CD8-positive, alpha-beta memory T cell (primary cell): ENCODE results near the gene ZNF148. TPM values are rescaled to one million over a fixed set of nuclear protein-coding genes. Genes with fewer than 3 reads are reported as not detected.

ENCODE experiments used
- CTCF ChIA-PET: fragments of 350-600 bp; sonication (Branson Sonifier 250); formaldehyde crosslinking; loops from one replicate; lab custom pipeline; 2021; ENCODE audit warnings: antibody characterized with exemption; lab: Charles Lee
- POLR2A ChIA-PET: fragments of 350-600 bp; sonication (Branson Sonifier 250); formaldehyde crosslinking; loops from one replicate; lab custom pipeline; 2021; ENCODE audit warnings: antibody characterized with exemption; lab: Charles Lee
- DNase-seq, 5 donors: peaks; one replicate each; pipeline versions ENCODE4 v3.0.0 to v3.0.0-alpha.2; 2020 to 2022; ENCODE audit warnings: mixed read lengths in 1 of 5
- H3K27ac ChIP-seq: one replicate; pipeline ENCODE4 v1.7.0; 2013; ENCODE audit warnings: low read depth, mild to moderate bottlenecking, low read length, moderate library complexity
- H3K27me3 ChIP-seq: 2 replicates; pipeline ENCODE4 v1.7.0; 2013; ENCODE audit warnings: low read length, mild to moderate bottlenecking; ENCODE audit not compliant: insufficient read depth, poor library complexity, severe bottlenecking
- H3K36me3 ChIP-seq: 2 replicates; pipeline ENCODE4 v1.7.0; 2013; ENCODE audit warnings: mild to moderate bottlenecking, low read length, moderate library complexity; ENCODE audit not compliant: insufficient read depth
- H3K4me1 ChIP-seq: 2 replicates; pipeline ENCODE4 v1.7.0; 2013; ENCODE audit warnings: mild to moderate bottlenecking, low read length, moderate library complexity; ENCODE audit not compliant: insufficient read depth
- H3K4me3 ChIP-seq: 2 replicates; pipeline ENCODE4 v1.7.0; 2013; ENCODE audit warnings: mild to moderate bottlenecking, low read length
- H3K9me3 ChIP-seq: 2 replicates; pipeline ENCODE4 v1.7.0; 2013; ENCODE audit warnings: mild to moderate bottlenecking, low read length
- H3K27ac Mint-ChIP-seq, 8 donors: one replicate each; pipeline ENCODE4 v1.8.0; 2020 to 2021; ENCODE audit warnings: mixed read lengths in 8 of 8, mild to moderate bottlenecking in 6 of 8, inconsistent platforms in 3 of 8, moderate library complexity in 3 of 8
- H3K27me3 Mint-ChIP-seq, 2 donors: one replicate each; pipeline ENCODE4 v1.8.0; 2020 to 2021; ENCODE audit warnings: mixed read lengths in 2 of 2, mild to moderate bottlenecking in 1 of 2, moderate library complexity in 1 of 2
- H3K36me3 Mint-ChIP-seq, 3 donors: one replicate each; pipeline ENCODE4 v1.8.0; 2020 to 2021; ENCODE audit warnings: mixed read lengths in 3 of 3, inconsistent platforms in 1 of 3, mild to moderate bottlenecking in 1 of 3
- H3K4me1 Mint-ChIP-seq, 3 donors: one replicate each; pipeline ENCODE4 v1.8.0; 2020 to 2021; ENCODE audit warnings: mixed read lengths in 3 of 3, inconsistent platforms in 1 of 3, mild to moderate bottlenecking in 1 of 3
- H3K4me3 Mint-ChIP-seq, 7 donors: one replicate each; pipeline ENCODE4 v1.8.0; 2020 to 2021; ENCODE audit warnings: mixed read lengths in 7 of 7, mild to moderate bottlenecking in 6 of 7, moderate library complexity in 4 of 7, inconsistent platforms in 2 of 7
- H3K9me3 Mint-ChIP-seq, 5 donors: one replicate each; pipeline ENCODE4 v1.8.0; 2020 to 2022; ENCODE audit warnings: mixed read lengths in 5 of 5, mild to moderate bottlenecking in 3 of 5, moderate library complexity in 2 of 5, inconsistent platforms in 1 of 5
- polyA plus RNA-seq: library from polyadenylated mRNA; unstranded; fragments of 300-500 nt; fragmentation: Illumina TruSeq; gene quantifications from one replicate; pipeline ENCODE4 v1.2.3, GENCODE V29; 2021
- total RNA-seq, 2 experiments: library from RNA; stranded (reverse); gene quantifications; one replicate each; pipeline ENCODE4 v1.2.3, GENCODE V29; 2021

ZNF148 gene
- total and polyA plus RNA-seq, 3 experiments from 2014 or later = 35.4 to 69.6 (median 39.3) TPM

DNA sequence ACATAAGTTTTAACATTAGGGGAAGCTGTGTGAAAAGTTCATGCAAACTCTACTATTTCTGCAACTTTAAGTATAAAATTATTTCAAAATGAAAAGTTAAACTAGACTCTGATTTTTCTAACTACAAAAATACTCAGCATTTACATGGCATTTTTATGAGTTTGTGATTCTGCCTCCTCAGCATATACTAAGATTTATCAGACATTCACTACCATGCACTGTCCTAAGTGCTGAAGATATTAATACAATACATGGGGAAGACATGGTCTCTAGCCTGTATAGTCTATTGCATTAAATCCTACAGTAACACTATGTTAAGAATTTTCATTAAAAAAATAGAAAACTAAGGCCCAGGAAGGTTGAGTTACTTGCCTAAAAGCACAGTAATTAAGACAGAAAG, 80.7 kb downstream of the ZNF148 start:
- Mint-ChIP-seq H3K36me3 (peaks cover 0 to 26% (median 7%) of the 10 kb centered on the region in 3 donors), H3K4me1 (peaks cover 54 to 78% (median 66%) of the 10 kb centered on the region in 3 donors), H3K4me3 (no peak overlapping the region), H3K9me3 (no peaks in the 10 kb centered on the region), H3K27ac (no peak overlapping the region), H3K27me3 (no peaks in the 10 kb centered on the region)
- CTCF ChIA-PET = no interaction called here
- Histone ChIP-seq H3K4me1 (peaks cover 4% of the 10 kb centered on the region), H3K27ac (no peak overlapping the region), H3K4me3 (no peak overlapping the region), H3K36me3 (no peaks in the 10 kb centered on the region), H3K27me3 (no peaks in the 10 kb centered on the region), H3K9me3 (no peaks in the 10 kb centered on the region)
- POLR2A ChIA-PET = no interaction called here
- DNase-seq = no peak

DNA sequence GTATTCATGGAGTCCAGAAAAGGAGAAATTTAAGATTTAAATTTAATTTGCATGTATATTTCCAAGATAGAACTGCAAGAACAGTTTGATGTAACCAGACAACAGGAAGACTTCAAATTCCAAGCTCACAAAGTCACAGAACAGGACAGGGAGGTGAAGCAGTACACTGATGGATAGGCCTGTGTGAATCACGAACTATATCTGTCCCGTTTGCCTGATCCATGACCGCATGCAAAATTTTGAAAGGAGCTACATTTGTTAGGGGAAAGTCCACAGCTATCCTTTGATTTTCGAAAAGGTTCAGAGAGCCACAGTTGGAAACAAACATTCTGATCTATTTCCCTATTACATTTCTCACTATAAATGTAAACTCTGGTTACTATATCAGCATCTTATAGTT, 83.1 kb downstream of the ZNF148 start:
- H3K4me3 Mint-ChIP-seq = no peak overlapping the region
- no peaks in the 10 kb centered on the region for H3K9me3 ChIP-seq
- H3K4me3 ChIP-seq = no peak overlapping the region
- H3K36me3 ChIP-seq = no peaks in the 10 kb centered on the region
- H3K4me1 Mint-ChIP-seq = peaks cover 47 to 80% (median 65%) of the 10 kb centered on the region in 3 donors
- H3K4me1 ChIP-seq = peaks cover 4% of the 10 kb centered on the region
- POLR2A ChIA-PET = no interaction called here
- H3K36me3 Mint-ChIP-seq = peaks cover 0 to 44% (median 20%) of the 10 kb centered on the region in 3 donors
- no peak for DNase-seq
- H3K27me3 ChIP-seq = no peaks in the 10 kb centered on the region
- H3K27ac Mint-ChIP-seq = no peak overlapping the region
- no peaks in the 10 kb centered on the region for H3K27me3 Mint-ChIP-seq
- H3K9me3 Mint-ChIP-seq = no peaks in the 10 kb centered on the region
- no peak overlapping the region for H3K27ac ChIP-seq
- CTCF ChIA-PET = no interaction called here

DNA sequence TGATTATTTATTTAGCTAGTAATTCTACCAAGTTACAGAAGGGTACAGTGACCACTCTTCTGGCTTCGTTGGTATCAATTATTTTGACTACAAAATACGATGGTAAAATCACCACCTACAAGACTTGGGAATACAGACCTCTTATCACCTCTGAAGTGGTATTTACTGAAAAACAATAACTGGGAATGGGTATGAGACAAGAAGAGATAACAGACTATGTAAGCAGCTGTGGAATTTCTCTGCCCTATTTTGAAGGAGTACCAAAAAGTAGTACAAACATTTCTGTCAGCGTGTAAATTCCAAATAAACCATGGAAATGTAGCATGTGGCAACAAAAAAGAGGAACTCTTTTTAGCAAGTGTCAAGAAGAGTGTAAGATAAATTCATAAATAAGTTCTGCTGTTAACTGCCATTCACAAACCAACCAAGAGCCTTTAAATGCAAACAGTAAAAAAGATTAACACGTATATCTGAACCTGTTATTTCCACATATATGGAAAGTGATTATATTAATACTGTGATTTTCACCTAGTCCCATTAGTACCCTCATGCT, 85.6 kb downstream of the ZNF148 start:
- Histone ChIP-seq H3K27ac (no peak overlapping the region), H3K27me3 (no peaks in the 10 kb centered on the region), H3K4me3 (no peak overlapping the region), H3K4me1 (peaks cover 4% of the 10 kb centered on the region), H3K36me3 (no peaks in the 10 kb centered on the region), H3K9me3 (no peaks in the 10 kb centered on the region)
- POLR2A ChIA-PET = no interaction called here
- CTCF ChIA-PET = no interaction called here
- DNase-seq = no peak
- Mint-ChIP-seq H3K4me3 (no peak overlapping the region), H3K27me3 (no peaks in the 10 kb centered on the region), H3K9me3 (no peaks in the 10 kb centered on the region), H3K4me1 (peaks cover 48 to 83% (median 74%) of the 10 kb centered on the region in 3 donors), H3K36me3 (peaks cover 0 to 47% (median 27%) of the 10 kb centered on the region in 3 donors), H3K27ac (peak overlapping the region in 1 of 8 donors; percentile 15)

DNA sequence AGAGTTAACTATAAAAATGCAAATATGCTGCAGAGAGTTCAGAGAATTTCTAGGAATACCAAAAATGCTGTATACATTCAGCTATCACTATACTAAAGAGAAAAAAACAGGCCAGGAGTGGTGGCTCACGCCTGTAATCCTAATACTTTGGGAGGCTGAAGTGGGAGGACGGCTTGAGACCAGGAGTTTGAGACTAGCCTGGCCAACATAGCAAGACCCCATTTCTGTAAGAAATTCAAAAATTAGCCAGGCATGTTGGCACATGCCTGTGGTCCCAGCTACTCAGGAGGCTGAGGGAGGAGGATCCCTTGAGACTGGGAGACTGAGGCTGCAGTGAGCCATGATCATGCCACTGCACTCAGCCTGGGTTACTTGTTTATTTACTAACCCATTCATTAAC, 87.9 kb downstream of the ZNF148 start:
- CTCF ChIA-PET = no interaction called here

DNA sequence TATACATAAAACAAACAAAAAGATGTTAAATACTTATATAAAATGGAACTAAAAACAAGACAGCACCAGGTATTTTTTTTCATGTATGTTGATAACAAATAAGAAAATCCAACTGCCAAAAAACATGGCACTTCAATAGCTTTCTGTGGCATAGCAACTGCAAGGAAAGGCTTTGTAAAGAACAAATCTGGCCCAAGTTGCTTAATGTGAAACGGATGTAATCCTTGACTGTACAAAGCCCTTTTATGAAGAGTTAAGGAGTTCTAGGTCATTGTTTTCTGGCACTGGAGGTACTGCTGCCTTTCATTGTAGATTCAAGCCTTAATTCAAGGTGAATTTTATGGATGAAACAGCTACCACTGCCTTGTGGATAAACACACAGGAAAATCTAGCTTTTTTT, 93.7 kb downstream of the ZNF148 start:
- no peak overlapping the region for H3K27ac ChIP-seq
- POLR2A ChIA-PET = no interaction called here
- H3K4me1 ChIP-seq = no peaks in the 10 kb centered on the region
- no peak for DNase-seq
- no peaks in the 10 kb centered on the region for H3K27me3 ChIP-seq
- H3K9me3 Mint-ChIP-seq = no peaks in the 10 kb centered on the region
- CTCF ChIA-PET = interaction anchor here (1.7 kb wide), 1 partner anchor 35 kb away, joined by 3 read pairs; no protein-coding TSS in a partner anchor
- no peak overlapping the region for H3K27ac Mint-ChIP-seq
- no peak overlapping the region for H3K4me3 ChIP-seq
- H3K36me3 ChIP-seq = no peaks in the 10 kb centered on the region
- H3K9me3 ChIP-seq = no peaks in the 10 kb centered on the region
- H3K4me3 Mint-ChIP-seq = no peak overlapping the region
- H3K36me3 Mint-ChIP-seq = peaks cover 0 to 45% (median 20%) of the 10 kb centered on the region in 3 donors
- H3K27me3 Mint-ChIP-seq = no peaks in the 10 kb centered on the region
- H3K4me1 Mint-ChIP-seq = peaks cover 26 to 59% (median 47%) of the 10 kb centered on the region in 3 donors

More for the DNA sequence above, 87.9 kb downstream of the ZNF148 start:
- Mint-ChIP-seq H3K4me1 (peaks cover 44 to 78% (median 76%) of the 10 kb centered on the region in 3 donors), H3K9me3 (no peaks in the 10 kb centered on the region), H3K4me3 (no peak overlapping the region), H3K27ac (no peak overlapping the region), H3K36me3 (peaks cover 0 to 46% (median 31%) of the 10 kb centered on the region in 3 donors), H3K27me3 (no peaks in the 10 kb centered on the region)
- no peak for DNase-seq
- no peak overlapping the region for H3K27ac ChIP-seq
- no peaks in the 10 kb centered on the region for H3K9me3 ChIP-seq
- no peak overlapping the region for H3K4me3 ChIP-seq
- POLR2A ChIA-PET = no interaction called here
- no peaks in the 10 kb centered on the region for H3K4me1 ChIP-seq
- no peaks in the 10 kb centered on the region for H3K27me3 ChIP-seq
- no peaks in the 10 kb centered on the region for H3K36me3 ChIP-seq

DNA sequence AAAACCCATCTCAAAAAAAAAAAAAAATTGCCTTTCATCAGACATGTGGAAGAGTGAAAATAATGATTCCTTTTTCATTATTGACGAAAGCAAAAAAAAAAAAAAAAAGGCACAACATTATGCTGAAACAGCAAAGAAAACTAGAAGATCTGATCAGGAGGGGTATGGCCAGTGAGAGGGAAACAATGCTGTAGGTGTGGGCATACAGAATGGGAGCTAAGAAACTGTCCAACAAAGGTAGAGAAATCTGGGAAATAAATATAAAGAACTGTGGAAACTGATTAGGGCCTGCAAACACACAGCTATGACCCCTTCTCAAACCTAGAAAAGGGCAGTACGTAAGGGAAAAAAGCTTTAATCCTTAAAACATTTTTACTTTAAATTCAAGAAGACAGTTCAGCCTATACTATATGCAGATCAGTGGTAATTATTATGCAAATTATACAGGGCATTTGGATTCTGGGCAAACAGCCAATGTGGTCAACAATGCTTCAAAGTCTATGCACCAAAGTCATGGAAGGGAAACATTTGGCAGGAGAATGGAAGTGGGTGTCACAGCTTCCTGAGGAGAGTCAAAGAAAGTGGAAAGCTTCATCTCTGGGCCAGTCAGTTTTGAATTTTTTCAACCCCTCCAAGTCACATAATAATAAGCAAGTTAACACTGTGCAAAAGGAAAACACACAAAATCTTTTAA, 94.3 kb downstream of the ZNF148 start:
- Mint-ChIP-seq H3K36me3 (peaks cover 0 to 44% (median 18%) of the 10 kb centered on the region in 3 donors), H3K4me1 (peaks cover 24 to 54% (median 41%) of the 10 kb centered on the region in 3 donors), H3K27ac (peak overlapping the region in 2 of 8 donors; percentile 14 to 83), H3K27me3 (no peaks in the 10 kb centered on the region), H3K9me3 (no peaks in the 10 kb centered on the region), H3K4me3 (no peak overlapping the region)
- Histone ChIP-seq H3K36me3 (no peaks in the 10 kb centered on the region), H3K4me1 (no peaks in the 10 kb centered on the region), H3K27ac (no peak overlapping the region), H3K4me3 (no peak overlapping the region), H3K9me3 (no peaks in the 10 kb centered on the region), H3K27me3 (no peaks in the 10 kb centered on the region)
- no peak for DNase-seq
- POLR2A ChIA-PET = interaction anchor here (0.7 kb wide), 1 partner anchor 239 kb away, joined by 3 read pairs; no protein-coding TSS in a partner anchor
- CTCF ChIA-PET = interaction anchor here (1.7 kb wide), 1 partner anchor 34 kb away, joined by 3 read pairs; no protein-coding TSS in a partner anchor

DNA sequence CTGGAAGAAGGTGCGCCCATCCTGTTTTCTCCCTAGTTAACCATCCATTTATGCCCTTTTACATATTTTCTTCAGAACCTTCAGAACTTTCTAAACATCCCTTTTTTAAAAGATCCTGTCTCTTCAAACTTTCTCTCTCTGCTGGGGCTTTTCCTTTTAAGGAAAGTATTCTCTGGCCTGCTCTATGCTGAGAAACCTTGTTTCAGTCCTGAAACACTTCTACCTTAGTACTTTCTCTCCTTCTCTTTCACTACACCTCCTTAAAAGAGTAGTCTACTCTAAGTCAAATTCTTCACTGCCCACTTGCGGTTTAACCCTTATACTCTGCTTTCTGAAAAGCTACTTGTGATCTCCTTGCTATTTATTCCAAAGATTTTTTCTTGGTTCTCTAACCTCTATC, 97.0 kb downstream of the ZNF148 start:
- Mint-ChIP-seq H3K27ac (no peak overlapping the region), H3K4me1 (peaks cover 13 to 32% (median 25%) of the 10 kb centered on the region in 3 donors), H3K36me3 (peaks cover 0 to 51% (median 11%) of the 10 kb centered on the region in 3 donors), H3K4me3 (no peak overlapping the region), H3K27me3 (no peaks in the 10 kb centered on the region), H3K9me3 (no peaks in the 10 kb centered on the region)
- Histone ChIP-seq H3K4me3 (no peak overlapping the region), H3K27me3 (no peaks in the 10 kb centered on the region), H3K9me3 (no peaks in the 10 kb centered on the region), H3K27ac (no peak overlapping the region), H3K4me1 (no peaks in the 10 kb centered on the region), H3K36me3 (no peaks in the 10 kb centered on the region)
- POLR2A ChIA-PET = no interaction called here
- DNase-seq = no peak
- CTCF ChIA-PET = no interaction called here

DNA sequence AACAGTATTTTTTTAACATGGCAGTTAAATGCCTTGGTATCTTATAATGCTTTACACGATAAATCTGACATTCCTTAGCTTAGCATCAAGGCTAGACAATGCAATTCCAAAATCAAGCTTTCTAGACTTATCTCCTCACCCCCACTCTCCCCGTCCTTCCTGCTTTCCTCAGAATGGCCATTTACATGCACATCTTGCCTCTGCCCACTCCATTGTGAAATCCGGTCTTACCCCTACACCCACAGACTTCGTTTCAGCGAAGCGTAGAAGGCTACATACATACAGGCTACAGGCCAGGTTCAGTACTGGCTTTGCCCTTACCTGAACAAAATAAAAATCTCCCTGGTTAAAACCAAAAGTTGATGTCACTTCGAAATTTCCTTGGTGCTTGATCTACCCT, 104.0 kb downstream of the ZNF148 start:
- Histone ChIP-seq H3K27me3 (no peaks in the 10 kb centered on the region), H3K27ac (no peak overlapping the region), H3K36me3 (no peaks in the 10 kb centered on the region), H3K4me1 (no peaks in the 10 kb centered on the region), H3K9me3 (no peaks in the 10 kb centered on the region), H3K4me3 (no peak overlapping the region)
- peaks cover 18 to 32% (median 27%) of the 10 kb centered on the region in 3 donors for H3K4me1 Mint-ChIP-seq
- H3K4me3 Mint-ChIP-seq = no peak overlapping the region
- peak overlapping the region in 1 of 8 donors; percentile 91 for H3K27ac Mint-ChIP-seq
- DNase-seq = no peak
- H3K9me3 Mint-ChIP-seq = no peaks in the 10 kb centered on the region
- POLR2A ChIA-PET = no interaction called here
- CTCF ChIA-PET = no interaction called here
- H3K27me3 Mint-ChIP-seq = no peaks in the 10 kb centered on the region
- H3K36me3 Mint-ChIP-seq = peaks cover 0 to 60% (median 20%) of the 10 kb centered on the region in 3 donors
